K562 (cell line): Measurements from ENCODE around the gene LHPP. TPM values are rescaled to one million over a fixed set of nuclear protein-coding genes. Genes with fewer than 3 reads are reported as not detected.

Experiments
- ATAC-seq: fragments of 200-7000 bp; cut with Tn5 transposase; 3 replicates; pipeline ENCODE4 v1.9.1; 2020; ENCODE audit warnings: moderate library complexity
- BruUV-seq: library from RNA; stranded (reverse); fragments of 400-500 nt; replicated peaks from 2 replicates; lab custom pipeline; 2021; lab: Mats Ljungman, UMichigan
- CTCF ChIA-PET: fragments of 300-600 bp; formaldehyde crosslinking; extraction: SDS; loops from one replicate; lab custom pipeline; 2021; ENCODE audit warnings: low intra/inter-chr PET ratio; lab: Yijun Ruan, JAX
- POLR2A ChIA-PET: fragments of 300-600, 350-650 bp; sonication (Branson Sonifier 250); formaldehyde crosslinking; extraction: SDS; loops from one replicate; lab custom pipeline; 2021; ENCODE audit warnings: antibody characterized with exemption, inconsistent platforms; lab: Yijun Ruan, JAX
- DNase-seq, 4 experiments: peaks; one replicate each; pipeline versions ENCODE4 v3.0.0 to v3.0.0-alpha.2; 2011 to 2018; ENCODE audit warnings: low spot score in 3 of 4, mixed read lengths in 3 of 4; ENCODE audit errors: extremely low read depth in 1 of 4
- FAIRE-seq: peaks from 2 replicates; lab custom pipeline; 2011; peaks lifted over from hg19 to GRCh38; lab: Jason Lieb, UNC
- H2AFZ ChIP-seq: 2 replicates; pipeline ENCODE4 v1.6.0; 2011; ENCODE audit warnings: low read depth, low read length, control low read depth, inconsistent platforms
- H3K27ac ChIP-seq: fragments of 200-600 bp; 3 replicates; pipeline ENCODE4 v1.8.0; 2011; ENCODE audit warnings: low read depth, mild to moderate bottlenecking, control low read depth, inconsistent platforms, low read length, moderate library complexity, mixed read lengths; ENCODE audit errors: extremely low read depth
- H3K27me3 ChIP-seq, 2 experiments: fragments of 300-600 bp in 1 of 2; 2 replicates in 1 of 2; 3 replicates in 1 of 2; pipeline versions ENCODE4 v1.6.0 to v1.8.0; 2011; ENCODE audit warnings: inconsistent platforms in 2 of 2, low read length in 2 of 2, mild to moderate bottlenecking in 1 of 2, mixed read lengths in 1 of 2, moderate library complexity in 1 of 2; ENCODE audit not compliant: control insufficient read depth in 2 of 2, insufficient read depth in 2 of 2
- H3K36me3 ChIP-seq: fragments of 300-600 bp; 3 replicates; pipeline ENCODE4 v1.8.0; 2011; ENCODE audit warnings: mild to moderate bottlenecking, low read length, inconsistent platforms; ENCODE audit not compliant: control insufficient read depth, insufficient read depth
- H3K4me1 ChIP-seq, 2 experiments: fragments of 200-600 bp in 1 of 2; replicated peaks in 1 of 2; 2 replicates in 1 of 2; 3 replicates in 1 of 2; pipeline versions ENCODE4 v1.5.1 to v1.8.0; 2011; ENCODE audit warnings: inconsistent platforms in 2 of 2, low read length in 2 of 2, mild to moderate bottlenecking in 1 of 2, mixed read lengths in 1 of 2, moderate library complexity in 1 of 2; ENCODE audit not compliant: control insufficient read depth in 2 of 2, insufficient read depth in 2 of 2
- H3K4me2 ChIP-seq: 2 replicates; pipeline ENCODE4 v1.6.1; 2011; ENCODE audit warnings: low read length, control low read depth, inconsistent platforms, mixed read lengths; ENCODE audit not compliant: insufficient read depth
- H3K4me3 ChIP-seq: fragments of 200-600 bp; sonication (generic), shearing (Covaris generic); 2 replicates; pipeline ENCODE4 v1.5.1; 2016; ENCODE audit warnings: control low read depth, inconsistent platforms
- H3K79me2 ChIP-seq: fragments of 200-600 bp; 3 replicates; pipeline ENCODE4 v1.8.0; 2011; ENCODE audit warnings: low read length, inconsistent platforms; ENCODE audit not compliant: control insufficient read depth, insufficient read depth
- H3K9ac ChIP-seq, 2 experiments: 2 replicates each; pipeline versions ENCODE4 v1.6.0 to v1.6.1; 2011; ENCODE audit warnings: low read depth in 2 of 2, low read length in 2 of 2, control low read depth in 1 of 2, inconsistent platforms in 1 of 2, mild to moderate bottlenecking in 1 of 2, mixed read lengths in 1 of 2; ENCODE audit not compliant: insufficient read depth in 1 of 2
- H3K9me1 ChIP-seq: one replicate; pipeline ENCODE4 v1.6.0; 2011; ENCODE audit warnings: inconsistent platforms, mild to moderate bottlenecking, low read length, moderate library complexity; ENCODE audit not compliant: control insufficient read depth, insufficient read depth
- H3K9me3 ChIP-seq: replicated peaks from 2 replicates; pipeline ENCODE4 v1.5.1; 2011; ENCODE audit warnings: low read depth, low read length, inconsistent platforms; ENCODE audit not compliant: control insufficient read depth, insufficient read depth
- H4K20me1 ChIP-seq: replicated peaks from 2 replicates; pipeline ENCODE4 v1.6.1; 2011; ENCODE audit warnings: low read length, inconsistent platforms, mixed read lengths; ENCODE audit not compliant: control insufficient read depth, insufficient read depth
- CCNT2 ChIP-seq: IDR thresholded peaks from 2 replicates; pipeline ENCODE4 v1.6.1; 2011; ENCODE audit warnings: borderline replicate concordance, low read depth, mild to moderate bottlenecking, moderate library complexity, mixed read lengths, low read length; ENCODE audit not compliant: insufficient read length; ENCODE audit errors: extremely low read depth
- HDAC1 ChIP-seq, 2 experiments: fragments of 450-650 bp; IDR thresholded peaks; 2 replicates each; pipeline ENCODE4 v1.6.1; 2016 to 2017; ENCODE audit warnings: inconsistent platforms in 1 of 2, mild to moderate bottlenecking in 1 of 2, moderate library complexity in 1 of 2
- KLF13 ChIP-seq: fragments of 450-650 bp; IDR thresholded peaks from 2 replicates; pipeline ENCODE4 v1.6.1; 2016; ENCODE audit warnings: missing genetic modification characterization, low read depth, mild to moderate bottlenecking, missing compliant biosample characterization, moderate library complexity, borderline replicate concordance
- MAZ ChIP-seq, 2 experiments: fragments of 450-650 bp in 1 of 2; sonication (generic) in 1 of 2; formaldehyde crosslinking; IDR thresholded peaks in 1 of 2; conservative IDR thresholded peaks in 1 of 2; 2 replicates each; pipeline versions ENCODE4 v1.4.0 to v1.5.0; 2020; ENCODE audit warnings: mild to moderate bottlenecking in 1 of 2, missing genetic modification reagents in 1 of 2
- RHOXF2B ChIP-seq: fragments of 250-450 bp; sonication (Bioruptor Pico); conservative IDR thresholded peaks from 2 replicates; pipeline ENCODE4 v1.5.1; 2021
- TAF1 ChIP-seq: IDR thresholded peaks from 2 replicates; pipeline ENCODE4 v1.6.1; 2011; ENCODE audit warnings: mild to moderate bottlenecking, low read length, moderate library complexity; ENCODE audit not compliant: insufficient read depth, control insufficient read depth, severe bottlenecking; ENCODE audit errors: extremely low read depth
- WGBS: fragments of 100-300 bp; shearing (Covaris generic); methylation state at CpG from one replicate; pipeline ENCODE4 v1.1.6; 2016; ENCODE audit warnings: low coverage, mixed read lengths; ENCODE audit not compliant: insufficient coverage; ENCODE audit errors: missing lambda C conversion rate; 5-methylcytosine and 5-hydroxymethylcytosine counted together
- in situ Hi-C: fragments of 300-500 bp; cut with MboI; formaldehyde crosslinking; loops from 4 replicates; pipeline ENCODE4 v1.15.0; 2018; ENCODE audit warnings: inconsistent platforms, mixed read lengths
- intact Hi-C: fragments of 100-400 bp; cut with micrococcal nuclease; formaldehyde crosslinking; loops from 2 replicates; pipeline ENCODE4 v1.14.2; 2022
- polyA plus RNA-seq, 8 experiments: library from polyadenylated mRNA; depleted of rRNA in 4 of 8; stranded (reverse) in 5 of 8; unstranded in 3 of 8; fragments of >200 nt; fragmentation: Nextera tagmentation in 2 of 8; fragmentation: Illumina TruSeq in 1 of 8; extraction: Ambion mirVana in 2 of 8; extraction: Trizol in 1 of 8; gene quantifications; 2 replicates each; pipeline versions ENCODE4 v1.2.1 to v1.2.3, GENCODE V29; 2011 to 2014; ENCODE audit warnings: inconsistent platforms in 1 of 8, missing spikeins in 1 of 8
- total RNA-seq, 7 experiments: library from RNA; depleted of rRNA in 6 of 7; stranded (reverse); fragments of >200 nt in 6 of 7; fragmentation: Illumina TruSeq in 2 of 7; extraction: Trizol in 2 of 7; gene quantifications; 2 replicates each; pipeline versions ENCODE4 v1.2.1 to v1.2.3, GENCODE V29; 2011 to 2021; ENCODE audit warnings: low replicate concordance in 1 of 7
- TF ChIP-seq, protein P1 (sequence below): sonication (generic); formaldehyde crosslinking; IDR thresholded peaks from 2 replicates; pipeline ENCODE4 v1.8.1; 2023; ENCODE audit warnings: mild to moderate bottlenecking, missing genetic modification reagents

LHPP gene
- total and polyA plus RNA-seq, 9 of the 15 experiments (the other 6 are each of a cell fraction or from before 2014, with no cell fraction given) = 0.34 to 7.4 (median 3.0) TPM

DNA sequence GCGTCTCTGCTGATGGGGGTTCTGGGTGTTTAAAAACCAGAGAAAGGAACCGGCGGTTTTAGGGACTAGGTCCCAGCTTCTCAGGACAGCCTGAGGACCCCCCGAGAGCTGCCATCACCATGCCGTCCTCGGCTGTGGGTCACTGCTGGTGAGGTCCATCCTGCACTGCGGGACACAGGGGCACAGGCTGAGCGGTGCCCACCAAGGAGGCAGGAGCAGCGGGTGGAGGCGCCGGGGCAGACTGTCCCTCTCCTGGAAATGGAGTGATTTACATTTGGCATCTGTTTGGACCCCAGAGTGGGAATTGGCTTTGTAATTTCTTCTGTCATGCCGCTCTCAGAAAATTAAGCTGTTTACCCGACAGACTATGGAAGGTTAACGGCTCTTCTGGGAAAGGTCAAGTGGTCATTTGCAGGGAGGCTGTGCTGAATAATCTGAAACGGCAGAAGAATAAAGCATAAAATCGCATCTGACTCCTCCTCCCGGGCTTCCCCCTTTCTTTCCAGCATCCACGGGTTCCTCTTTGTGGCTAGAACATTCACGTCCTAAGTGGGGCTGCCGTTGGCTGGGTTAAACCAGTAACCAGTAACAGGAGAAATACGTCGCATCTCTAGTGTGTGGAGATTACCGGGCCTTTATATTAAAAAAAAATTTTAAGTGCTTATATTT, 31.7 kb downstream of the LHPP start (continued):
- TF ChIP-seq MAZ (CRISPR knock-in tag; conservative IDR thresholded peaks at IDR 0.05 in 1 of 2, IDR thresholded peaks at IDR 0.05 in 1 of 2) (no peak), TAF1 (no peak), HDAC1 (IDR thresholded peaks at IDR 0.05) (no peak), KLF13 (no peak), CCNT2 (no peak), RHOXF2B (CRISPR knock-in tag) (no peak)
- TF ChIP-seq, protein P1, sequence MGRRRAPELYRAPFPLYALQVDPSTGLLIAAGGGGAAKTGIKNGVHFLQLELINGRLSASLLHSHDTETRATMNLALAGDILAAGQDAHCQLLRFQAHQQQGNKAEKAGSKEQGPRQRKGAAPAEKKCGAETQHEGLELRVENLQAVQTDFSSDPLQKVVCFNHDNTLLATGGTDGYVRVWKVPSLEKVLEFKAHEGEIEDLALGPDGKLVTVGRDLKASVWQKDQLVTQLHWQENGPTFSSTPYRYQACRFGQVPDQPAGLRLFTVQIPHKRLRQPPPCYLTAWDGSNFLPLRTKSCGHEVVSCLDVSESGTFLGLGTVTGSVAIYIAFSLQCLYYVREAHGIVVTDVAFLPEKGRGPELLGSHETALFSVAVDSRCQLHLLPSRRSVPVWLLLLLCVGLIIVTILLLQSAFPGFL = no peak

DNA sequence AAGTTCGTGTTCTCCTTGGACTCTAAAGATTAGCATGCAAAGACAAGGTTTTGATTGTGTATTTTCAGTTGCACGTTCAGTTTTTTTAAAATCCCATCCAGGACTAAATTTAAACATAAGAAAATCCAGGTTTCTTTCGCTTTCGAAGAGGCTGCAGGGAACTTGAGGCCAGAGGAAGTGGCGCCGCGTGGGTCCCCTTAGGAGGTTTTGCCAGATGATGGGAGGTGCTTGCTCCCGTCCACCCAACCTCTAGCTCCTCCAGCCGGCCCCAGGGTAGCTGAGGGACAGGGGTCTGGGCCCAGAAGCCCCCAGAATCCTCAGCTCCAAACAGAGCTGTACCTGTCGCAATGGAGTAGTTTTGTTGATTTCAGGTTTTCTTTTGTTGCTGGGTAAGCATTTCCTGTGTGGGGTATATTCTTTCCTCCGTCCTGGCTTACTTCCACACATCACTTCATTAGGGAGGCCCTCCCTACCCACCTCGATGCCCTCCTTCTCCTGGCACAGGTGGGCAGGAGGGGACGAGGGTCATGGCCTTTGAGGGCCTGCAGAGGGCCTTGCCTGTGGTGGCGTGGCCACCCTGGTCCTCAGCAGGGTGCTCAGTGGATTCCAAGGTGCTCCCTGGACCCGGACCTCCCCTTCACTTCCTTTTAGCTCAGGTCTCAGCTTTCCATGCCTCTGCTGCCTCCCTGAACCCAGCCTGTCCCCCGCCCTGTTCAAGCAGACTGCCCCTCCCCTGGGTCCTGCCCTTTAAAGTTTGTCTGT, 32.6 kb downstream of the LHPP start:
- peaks cover 0 to 19% of the 10 kb centered on the region in 2 experiments; a peak in 3 of 5 replicates for H3K4me1 ChIP-seq
- no peaks in the 10 kb centered on the region for H3K27me3 ChIP-seq
- H3K4me3 ChIP-seq = no peak overlapping the region
- no peaks in the 10 kb centered on the region for H4K20me1 ChIP-seq
- intact Hi-C loops (no loop called here), in situ Hi-C loops (no loop called here)
- no peak overlapping the region for H3K4me2 ChIP-seq
- DNase-seq (no peak), FAIRE-seq (no peak), ATAC-seq (no peak)
- no peaks in the 10 kb centered on the region for H3K79me2 ChIP-seq
- BruUV-seq = no TSS peak
- WGBS = 52% methylated on average over 8 of the region's 16 CpGs
- CTCF ChIA-PET = no interaction called here
- H3K36me3 ChIP-seq = no peaks in the 10 kb centered on the region
- POLR2A ChIA-PET = interaction anchor here (0.6 kb wide), 1 partner anchor 91 kb away, joined by 3 read pairs; no protein-coding TSS in a partner anchor
- no peaks in the 10 kb centered on the region for H3K9me3 ChIP-seq
- H3K9me1 ChIP-seq = no peaks in the 10 kb centered on the region
- H2AFZ ChIP-seq = no peak overlapping the region
- no peak overlapping the region; a peak in 1 of 4 replicates for H3K9ac ChIP-seq
- H3K27ac ChIP-seq = no peak overlapping the region
